ENCODE results near the gene SPATA32. TPM values are rescaled to one million over a fixed set of nuclear protein-coding genes. Genes with fewer than 3 reads are reported as not detected.
"Not testable (repeated sequence)": the region's sequence is repeated elsewhere in the genome, so short reads cannot be mapped to it uniquely, and the experiment has no call there.

Gene SPATA32, protein sequence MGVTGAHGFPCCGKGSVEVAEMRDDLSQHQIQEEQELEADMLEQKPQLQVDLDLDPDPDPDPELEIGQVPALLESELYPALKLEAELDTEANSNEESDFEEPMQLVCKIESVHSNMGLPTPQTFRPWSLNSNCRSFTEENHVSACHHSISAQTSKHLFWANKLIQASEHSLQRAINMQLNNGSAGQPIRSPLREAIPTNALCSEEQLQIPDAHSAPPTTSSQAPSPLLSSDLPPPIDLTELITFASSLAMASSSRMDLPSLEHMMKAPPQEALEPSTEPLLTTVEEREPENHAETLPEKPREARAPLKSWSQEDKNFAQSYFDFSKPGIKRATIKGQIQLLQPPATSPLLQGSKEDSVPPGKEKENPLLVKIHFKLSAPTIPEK
- not detected in 2 replicates for total RNA-seq (2014; rRNA removed; shearing (Covaris generic))

DNA sequence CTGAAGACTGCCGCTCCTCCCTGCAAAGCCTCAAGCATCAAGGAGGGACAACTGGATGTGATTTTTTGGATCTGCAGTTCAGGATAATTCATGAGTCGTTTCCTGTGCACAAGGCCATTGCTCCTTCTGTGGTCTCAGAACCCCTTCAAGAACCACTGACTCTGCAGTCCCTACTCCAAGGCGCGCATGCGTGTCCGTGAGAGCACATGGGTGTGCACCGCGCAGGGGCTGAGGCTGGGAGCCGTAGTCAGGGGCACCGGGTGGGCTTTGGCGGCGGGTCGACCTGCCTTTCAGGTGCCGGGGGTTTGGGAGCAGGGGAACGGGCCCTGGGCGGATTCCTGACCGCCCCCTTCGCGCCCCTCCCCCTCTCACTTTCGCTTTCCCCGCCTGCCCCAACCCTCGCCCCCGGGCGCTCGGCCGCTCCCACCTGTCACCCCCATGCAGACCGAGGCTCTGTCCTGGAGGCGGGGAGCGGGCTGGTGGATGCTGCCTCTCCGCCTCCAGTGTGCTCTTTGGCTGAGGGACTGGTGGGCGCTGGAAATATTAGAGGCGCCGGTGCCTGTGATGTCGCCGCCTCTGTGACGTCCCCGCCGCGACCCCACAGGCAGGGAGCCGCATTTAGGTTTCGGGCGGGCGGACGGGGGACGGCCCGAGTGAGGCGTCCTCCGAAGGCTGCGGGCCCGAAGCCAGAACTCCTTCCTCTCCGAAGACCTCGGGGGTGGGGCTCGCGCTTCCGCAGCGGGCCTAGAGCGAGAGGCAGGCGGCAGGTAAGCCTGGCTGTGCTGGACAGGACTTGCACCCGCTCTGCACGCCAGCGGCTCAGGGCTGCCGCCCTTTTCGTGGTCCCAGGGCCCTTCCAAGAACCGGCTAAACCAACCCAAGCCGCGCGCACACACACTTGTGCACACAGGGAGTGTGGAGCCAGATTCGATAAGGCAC lies at the start of gene SPATA32:
Gene SPATA32 (minus strand): TSS at position 518 of the 939 bp plus-strand sequence. CDS start 78 bp downstream, at position 440.
- in situ Hi-C loops (cut with HindIII; ENCODE audit: low sequenced_read_pairs) = no loop called here

GRCh38 chr17:45311401-45311759 lies 49.5 kb upstream of the SPATA32 start:
- no peak for DNase-seq (ENCODE audit: low spot score)
- in situ Hi-C loops (cut with HindIII; ENCODE audit: low sequenced_read_pairs) = loop anchor here (5.0 kb wide), 1 partner anchor 64 kb away; no protein-coding TSS in a partner anchor

More for the DNA sequence above, at the start of gene SPATA32:
- peak; percentile 78 for DNase-seq (ENCODE audit: low spot score)

- DNase-seq (ENCODE audit: low spot score) = no peak
- in situ Hi-C loops (cut with HindIII; ENCODE audit: low sequenced_read_pairs) = loop anchor here (5.0 kb wide), 1 partner anchor 63 kb away; no protein-coding TSS in a partner anchor
Measured at GRCh38 chr17:45310380-45311324, 48.8 kb upstream of the SPATA32 start.

GRCh38 chr17:45309400-45309799 lies 47.5 kb upstream of the SPATA32 start:
- in situ Hi-C loops (cut with HindIII; ENCODE audit: low sequenced_read_pairs) = no loop called here

DNA sequence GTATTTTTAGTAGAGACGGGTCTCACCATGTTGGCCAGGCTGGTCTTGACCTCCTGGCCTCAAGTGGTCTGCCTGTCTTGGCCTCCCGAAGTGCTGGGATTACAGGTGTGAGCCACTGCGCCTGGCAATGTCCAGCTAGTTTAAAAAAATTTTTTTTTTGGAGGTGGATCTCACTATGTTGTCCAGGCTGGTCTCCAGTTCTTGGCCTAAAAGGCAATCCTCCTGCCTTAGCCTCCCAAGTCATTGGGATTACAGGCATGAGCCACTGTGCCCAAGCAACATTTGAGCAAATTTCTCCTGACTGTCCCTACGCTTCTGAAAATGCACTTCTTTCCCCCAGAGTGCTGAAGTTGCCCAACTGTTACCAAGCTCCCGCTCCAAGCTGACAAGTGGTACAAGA lies 46.9 kb upstream of the SPATA32 start:
- in situ Hi-C loops (cut with HindIII; ENCODE audit: low sequenced_read_pairs) = no loop called here
- DNase-seq (ENCODE audit: low spot score) = no peak

More at GRCh38 chr17:45309400-45309799, 47.5 kb upstream of the SPATA32 start:
- DNase-seq (ENCODE audit: low spot score) = no peak

- no peak for DNase-seq (ENCODE audit: low spot score)
- in situ Hi-C loops (cut with HindIII; ENCODE audit: low sequenced_read_pairs) = no loop called here
Measured at GRCh38 chr17:45308016-45308365, 46.1 kb upstream of the SPATA32 start.

- in situ Hi-C loops (cut with HindIII; ENCODE audit: low sequenced_read_pairs) = no loop called here
- DNase-seq (ENCODE audit: low spot score) = no peak
Measured at GRCh38 chr17:45307290-45308015, 45.6 kb upstream of the SPATA32 start.

DNA sequence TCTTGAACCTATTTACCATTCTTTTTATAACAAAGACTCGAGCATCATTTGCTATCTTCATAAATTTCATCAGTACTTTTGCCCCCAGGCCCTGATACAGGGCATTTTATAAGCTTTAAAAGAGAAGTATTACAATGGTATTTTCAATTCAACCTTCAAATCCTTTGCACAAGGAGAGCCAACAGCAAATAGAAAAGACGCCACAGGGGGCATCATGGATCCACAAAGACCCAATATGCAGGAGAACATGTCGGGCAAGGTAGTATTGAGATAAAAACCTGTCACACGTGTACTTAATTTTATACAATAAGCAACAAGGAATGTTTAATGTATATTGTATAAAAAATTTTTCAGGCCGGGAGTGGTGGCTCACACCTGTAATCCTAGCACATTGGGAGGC lies 44.7 kb upstream of the SPATA32 start:
- in situ Hi-C loops (cut with HindIII; ENCODE audit: low sequenced_read_pairs) = no loop called here
- DNase-seq (ENCODE audit: low spot score) = no peak

DNA sequence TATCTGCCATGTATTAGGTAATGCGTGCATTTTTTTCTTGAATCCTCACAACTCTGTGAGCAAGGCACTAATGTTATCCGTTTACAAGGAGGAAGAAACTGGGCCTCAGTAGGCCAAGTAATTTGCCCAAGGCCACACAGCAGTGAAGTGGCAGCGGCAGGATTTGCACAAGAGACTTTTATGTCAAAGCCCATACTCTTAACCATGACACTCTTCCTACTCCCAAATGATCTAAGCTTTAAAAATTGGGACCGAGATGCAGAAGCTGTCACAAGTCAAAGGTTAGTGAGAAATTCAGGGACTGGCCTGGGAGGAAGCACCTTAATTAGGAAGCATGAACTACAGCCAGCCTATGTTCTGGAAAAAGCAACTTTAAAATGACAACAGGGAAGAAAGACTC lies 44.2 kb upstream of the SPATA32 start:
- in situ Hi-C loops (cut with HindIII; ENCODE audit: low sequenced_read_pairs) = no loop called here
- no peak for DNase-seq (ENCODE audit: low spot score)

DNA sequence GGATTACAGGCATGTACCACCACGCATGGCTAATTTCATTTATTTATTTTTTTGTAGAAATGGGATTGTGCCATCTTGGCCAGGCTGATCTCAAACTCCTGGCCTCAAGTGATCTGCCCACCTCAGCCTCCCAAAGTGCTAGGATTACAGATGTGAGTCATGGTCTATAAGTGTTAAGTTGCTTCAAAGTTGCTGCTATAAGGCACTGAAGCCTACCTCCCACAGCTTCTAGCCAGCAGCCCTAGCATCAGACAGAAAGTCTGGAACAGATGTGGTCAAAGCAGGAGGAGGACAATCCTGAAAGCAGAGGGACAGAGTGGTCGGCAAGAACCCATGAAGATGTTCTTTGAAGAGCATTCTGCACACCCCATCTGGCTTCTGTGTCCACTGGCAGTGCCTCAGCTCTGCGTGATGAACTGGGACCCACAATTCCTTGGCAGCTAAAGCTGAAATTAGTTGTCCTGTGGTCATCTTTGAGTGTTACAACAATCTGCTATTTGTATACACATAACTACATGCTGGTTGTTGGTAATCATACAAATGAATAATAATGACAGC lies 43.7 kb upstream of the SPATA32 start:
- no peak for DNase-seq (ENCODE audit: low spot score)
- in situ Hi-C loops (cut with HindIII; ENCODE audit: low sequenced_read_pairs) = no loop called here

DNA sequence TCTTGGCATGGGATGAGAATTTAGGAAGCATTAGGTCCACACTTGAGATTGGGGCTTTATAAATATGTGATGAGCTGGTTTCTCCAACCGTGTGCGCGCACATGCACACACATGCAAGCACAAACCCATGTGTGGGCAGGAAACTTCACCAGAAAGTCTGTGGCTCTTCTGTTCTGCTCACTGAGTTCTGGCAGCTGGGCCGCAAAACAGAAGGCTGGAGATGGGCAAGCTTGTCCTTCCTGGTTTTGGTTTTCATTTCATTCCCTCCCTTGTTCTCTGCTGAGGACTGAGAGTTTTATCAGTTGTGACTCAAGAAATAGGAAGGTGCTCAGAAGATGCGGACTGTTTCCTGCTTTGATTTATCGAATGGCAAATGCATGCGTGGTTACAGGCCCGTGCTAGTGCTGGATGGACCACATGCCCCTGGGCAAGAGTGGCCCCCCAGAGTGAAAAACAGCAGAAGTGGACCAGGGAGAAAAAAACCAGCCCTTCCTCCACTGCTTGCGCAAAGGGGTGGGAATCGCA lies 40.8 kb upstream of the SPATA32 start:
- DNase-seq (ENCODE audit: low spot score) = no peak
- in situ Hi-C loops (cut with HindIII; ENCODE audit: low sequenced_read_pairs) = no loop called here

- in situ Hi-C loops (cut with HindIII; ENCODE audit: low sequenced_read_pairs); DNase-seq (ENCODE audit: low spot score): not testable (repeated sequence)
Measured at GRCh38 chr17:45302220-45302619, 40.3 kb upstream of the SPATA32 start.

- in situ Hi-C loops (cut with HindIII; ENCODE audit: low sequenced_read_pairs) = no loop called here
- no peak for DNase-seq (ENCODE audit: low spot score)
Measured at GRCh38 chr17:45301674-45302073, 39.8 kb upstream of the SPATA32 start.

- in situ Hi-C loops (cut with HindIII; ENCODE audit: low sequenced_read_pairs) = no loop called here
- DNase-seq (ENCODE audit: low spot score) = no peak
Measured at GRCh38 chr17:45300060-45300751, 38.3 kb upstream of the SPATA32 start.

GRCh38 chr17:45299361-45299760 lies 37.5 kb upstream of the SPATA32 start:
- in situ Hi-C loops (cut with HindIII; ENCODE audit: low sequenced_read_pairs) = no loop called here
- no peak for DNase-seq (ENCODE audit: low spot score)

DNA sequence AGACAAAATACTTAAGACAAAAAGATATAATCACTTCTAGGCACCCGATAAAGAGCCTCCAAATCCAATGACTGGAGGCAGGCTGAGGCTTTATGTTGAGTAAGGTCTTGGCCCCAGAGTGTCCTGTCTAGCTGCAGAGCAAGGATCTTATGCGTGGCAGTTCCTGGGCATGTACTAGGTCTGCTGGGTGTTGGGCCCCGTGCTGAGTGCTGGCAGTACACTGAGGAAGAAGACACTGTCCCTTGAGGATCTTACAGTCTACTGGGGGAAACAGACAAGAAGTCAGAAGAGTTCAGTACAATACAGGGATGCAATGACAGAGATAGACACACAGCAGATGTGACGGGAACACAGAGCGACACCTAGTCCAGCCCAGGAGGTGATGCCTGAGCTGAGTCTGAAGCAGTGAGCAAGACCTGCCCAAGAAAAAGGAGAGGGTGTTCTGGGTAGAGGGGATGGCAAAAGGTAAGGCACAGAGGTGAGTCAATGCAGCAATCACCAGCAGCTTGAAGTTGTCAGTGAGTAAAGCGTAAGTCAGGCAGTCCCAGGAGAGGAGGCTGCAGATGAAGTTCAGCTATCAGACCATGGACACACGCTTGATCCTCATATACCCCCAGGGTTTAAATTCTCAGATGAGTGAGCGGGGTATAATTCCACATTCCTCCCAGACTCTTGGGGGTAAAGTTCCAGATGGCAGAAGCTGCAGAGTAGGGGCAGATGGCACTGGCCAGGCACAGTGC lies 36.8 kb upstream of the SPATA32 start:
- no peak for DNase-seq (ENCODE audit: low spot score)
- in situ Hi-C loops (cut with HindIII; ENCODE audit: low sequenced_read_pairs) = no loop called here

DNA sequence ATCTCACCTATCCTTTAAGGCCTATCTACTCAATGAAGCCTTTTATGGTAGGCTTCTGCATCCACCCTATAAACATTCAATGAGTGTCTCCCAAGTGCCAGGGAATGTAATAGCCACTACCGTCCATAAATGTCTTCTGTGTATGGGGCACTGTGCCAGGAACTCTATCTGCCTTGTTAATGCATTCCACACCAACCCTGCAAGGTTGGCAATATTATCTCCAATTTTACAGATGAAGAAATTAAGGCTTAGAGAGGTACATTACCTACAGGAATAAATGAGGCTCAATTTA lies 34.9 kb upstream of the SPATA32 start:
- in situ Hi-C loops (cut with HindIII; ENCODE audit: low sequenced_read_pairs) = no loop called here
- DNase-seq (ENCODE audit: low spot score) = no peak
